ENCODE measurements around the gene SLTM.
"Not testable (repeated sequence)": the region's sequence is repeated elsewhere in the genome, so short reads cannot be mapped to it uniquely, and the experiment has no call there.

The SLTM gene

DNA sequence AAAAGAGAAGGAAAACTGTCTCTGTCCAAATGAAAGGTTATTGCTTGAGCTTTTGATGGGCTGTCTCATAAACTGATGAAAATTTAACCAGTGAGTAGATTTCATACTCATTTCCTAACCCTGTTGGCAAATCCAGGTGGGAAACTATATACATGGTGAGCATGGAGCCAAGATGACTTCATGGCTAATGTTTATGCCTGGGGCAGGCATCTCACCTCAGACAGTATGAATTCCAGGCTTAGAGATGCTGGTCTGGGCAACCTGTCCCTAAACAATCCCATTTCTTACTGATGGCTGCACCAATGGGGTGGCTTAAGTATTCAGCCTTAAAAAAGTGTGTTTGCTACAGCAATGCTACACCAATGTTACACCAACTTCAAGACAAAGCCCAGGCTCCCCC is 58.1 kb downstream of the SLTM start:
- no peak for DNase-seq

DNA sequence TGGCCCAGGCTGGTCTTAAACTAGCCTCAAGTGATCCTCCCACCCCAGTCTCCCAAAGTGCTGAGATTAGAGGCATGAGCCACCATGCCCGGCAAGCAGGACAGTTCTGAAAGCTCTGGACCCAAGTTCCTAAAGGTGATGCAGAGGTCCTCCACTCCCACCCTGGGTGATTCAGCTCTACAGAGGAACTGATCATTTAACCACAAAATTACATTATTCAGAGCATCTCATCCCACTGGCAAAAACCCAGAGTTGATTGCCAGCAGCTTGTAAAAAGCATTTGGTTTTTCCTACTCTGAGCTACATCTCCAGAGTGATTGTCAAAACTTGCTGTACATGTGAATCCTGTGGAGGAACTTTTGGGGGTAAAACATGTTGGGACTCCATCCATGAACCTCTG is 60.2 kb downstream of the SLTM start:
- DNase-seq = no peak

DNA sequence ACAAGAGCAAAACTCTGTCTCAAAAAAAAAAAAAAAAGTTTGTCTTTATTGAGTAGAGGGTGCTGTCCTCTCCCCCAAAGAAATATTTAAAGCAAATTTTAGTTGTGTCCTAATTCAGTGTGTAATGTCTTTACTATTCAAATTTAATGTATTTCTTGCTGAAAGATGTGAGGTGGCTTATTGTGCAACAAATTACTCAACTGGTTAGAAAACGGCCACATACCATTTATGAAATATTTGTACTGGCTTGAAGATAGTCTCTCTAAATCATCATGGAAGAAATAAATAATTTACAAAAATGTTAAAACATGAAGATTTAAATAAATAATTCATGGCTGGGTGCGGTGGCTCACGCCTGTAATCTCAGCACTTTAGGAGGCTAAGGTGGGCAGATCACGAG is 63.0 kb downstream of the SLTM start:
- no peak for DNase-seq

DNA sequence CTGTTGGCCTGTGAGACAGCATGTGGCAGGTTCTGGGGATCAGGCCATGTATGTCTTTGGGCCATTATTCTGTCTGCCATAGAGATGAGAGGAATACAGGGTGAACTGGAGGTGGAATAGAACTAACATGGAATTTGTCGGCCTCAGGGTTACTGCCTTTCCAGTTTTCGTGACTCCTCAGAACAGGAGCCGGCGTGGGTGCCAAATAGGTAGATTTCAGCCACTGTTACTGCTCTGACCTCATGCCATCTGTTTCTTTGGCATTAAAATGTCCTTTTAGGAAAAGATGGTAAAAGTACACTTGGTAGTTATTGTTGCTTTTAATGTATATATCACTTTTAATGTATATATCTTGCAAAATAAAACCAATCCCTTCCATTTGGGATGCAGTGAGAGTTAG is 65.6 kb downstream of the SLTM start:
- DNase-seq = no peak

DNA sequence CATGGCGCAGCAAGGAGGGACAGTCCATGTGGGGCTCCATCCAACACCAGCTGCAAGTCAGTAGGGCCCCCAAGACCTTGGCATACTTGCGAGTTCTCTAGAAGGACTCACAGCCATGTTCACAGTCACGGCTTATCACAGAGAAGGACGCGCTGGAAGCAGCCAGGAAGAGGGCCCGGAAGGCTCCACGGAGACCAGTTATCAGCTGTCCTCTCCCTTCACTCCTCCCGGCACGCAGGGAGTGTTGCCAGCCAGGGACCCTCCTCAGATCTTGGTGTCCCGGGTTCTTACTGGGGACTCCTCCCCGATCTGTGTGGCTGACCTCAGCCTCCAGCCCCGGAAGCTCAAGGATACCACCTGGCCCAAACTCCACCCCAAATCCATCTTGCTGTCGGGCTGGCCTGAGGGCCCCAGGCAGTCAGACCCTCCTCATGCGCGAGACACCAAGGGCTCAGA is 68.0 kb downstream of the SLTM start:
- no peak for DNase-seq

DNA sequence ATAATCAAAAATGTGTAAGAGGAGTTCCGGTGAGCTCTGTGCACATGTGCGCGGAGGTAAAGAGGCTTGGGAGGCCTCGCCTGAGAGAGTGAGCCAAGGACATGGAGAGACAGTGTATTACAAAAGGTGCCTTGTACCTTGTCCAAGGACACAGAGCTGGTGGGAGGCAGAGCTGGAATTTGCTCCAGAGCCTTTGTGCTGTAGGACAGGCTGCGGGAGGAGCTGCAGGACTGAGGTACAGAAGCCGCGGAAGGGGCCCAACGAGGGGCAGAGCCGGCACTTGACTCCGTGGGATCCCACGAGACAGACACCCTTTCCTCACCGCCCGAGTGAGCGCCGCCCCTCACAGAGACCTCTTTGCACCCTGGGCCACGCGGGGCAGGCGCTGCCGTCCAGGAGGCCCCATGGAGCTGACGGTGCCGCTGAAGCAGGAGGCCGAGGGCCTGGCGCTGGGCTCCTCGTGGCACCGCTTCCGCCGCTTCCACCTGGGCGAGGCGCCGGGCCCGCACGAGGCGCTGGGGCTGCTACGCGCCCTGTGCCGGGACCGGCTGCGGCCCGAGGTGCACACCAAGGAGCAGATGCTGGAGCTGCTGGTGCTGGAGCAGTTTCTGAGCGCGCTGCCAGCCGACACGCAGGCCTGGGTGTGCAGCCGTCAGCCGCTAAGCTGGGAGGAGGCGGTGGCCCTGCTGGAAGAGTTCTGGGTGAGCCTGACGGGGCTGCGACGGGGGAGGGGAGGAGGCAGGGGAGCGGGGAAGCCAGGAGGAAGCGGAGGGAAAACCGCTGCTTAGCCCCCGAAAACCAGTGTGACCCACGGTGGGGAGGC is 68.7 kb downstream of the SLTM start:
- DNase-seq = no peak

DNA sequence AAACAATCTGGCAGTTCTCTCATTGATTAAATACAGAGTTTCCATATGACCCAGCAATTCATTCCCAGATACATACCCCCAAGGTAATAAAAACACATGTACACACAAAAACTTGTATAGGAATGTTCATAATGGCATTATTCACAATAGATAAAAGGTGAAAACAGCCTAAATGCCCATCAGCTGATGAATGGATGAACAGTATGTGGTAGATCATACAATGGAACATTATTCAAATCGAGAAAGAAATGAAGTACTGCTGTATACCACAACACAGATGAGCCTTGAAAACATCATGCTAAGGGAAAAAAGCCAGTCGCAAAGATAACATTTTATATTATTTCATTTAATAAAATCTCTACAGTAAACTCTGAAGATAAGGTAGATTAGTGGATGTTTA is 71.2 kb downstream of the SLTM start:
- DNase-seq = no peak

DNA sequence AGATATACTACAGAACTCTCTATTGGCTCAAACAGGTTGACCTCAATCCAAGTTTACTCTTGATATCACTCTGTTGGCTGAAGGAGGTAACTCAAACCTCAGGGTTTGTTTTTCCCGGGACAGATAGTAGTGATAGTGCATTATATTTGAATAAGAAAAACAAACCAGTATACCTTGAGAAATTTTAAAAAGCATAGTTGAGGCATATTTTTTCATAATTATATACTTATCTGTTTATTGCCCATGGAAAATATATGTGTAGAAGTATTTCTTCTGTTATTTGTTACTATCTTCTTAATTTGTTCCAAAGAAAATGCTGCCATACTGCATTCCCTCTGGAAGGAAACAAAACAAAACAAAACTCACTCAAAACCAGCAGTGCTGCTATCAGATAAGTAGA is 76.9 kb downstream of the SLTM start:
- not testable (repeated sequence) for DNase-seq

DNA sequence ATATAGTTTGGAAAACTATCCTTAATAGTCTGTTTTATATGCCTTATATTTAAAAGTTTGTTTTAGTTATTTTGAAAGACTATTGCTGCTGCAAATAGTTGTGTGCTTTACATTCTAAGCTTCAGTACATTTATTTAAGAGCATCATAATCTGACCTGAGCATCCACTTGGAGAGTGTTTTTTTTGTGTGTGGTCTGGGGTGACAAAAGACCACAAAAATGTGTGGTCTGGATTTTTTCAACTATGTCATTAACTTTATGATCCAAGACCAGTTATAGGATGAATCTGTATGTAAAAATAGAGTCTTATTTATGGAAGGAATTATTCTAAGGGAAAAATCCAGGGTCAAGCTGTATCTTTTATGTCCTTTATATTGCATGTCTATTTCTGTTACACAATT is 77.4 kb downstream of the SLTM start:
- no peak for DNase-seq

DNA sequence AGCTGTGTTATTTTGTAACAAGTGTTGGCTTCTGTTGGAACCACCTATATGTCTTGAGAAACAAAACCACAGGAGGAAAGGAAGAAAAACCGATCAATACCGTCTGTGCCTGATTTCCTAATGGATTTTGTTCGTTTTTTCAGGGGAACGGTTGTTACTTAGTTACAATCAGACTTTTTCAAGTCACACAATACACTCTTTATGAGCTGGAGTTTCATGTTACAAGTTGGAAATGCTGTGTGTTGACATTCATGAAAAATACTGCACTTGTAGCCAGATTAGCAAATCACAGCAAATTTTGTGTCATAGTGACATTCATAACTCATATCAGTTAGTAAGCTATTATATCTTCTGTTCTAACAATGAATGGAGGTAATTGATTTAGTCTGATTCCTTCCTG is 78.9 kb downstream of the SLTM start:
- DNase-seq = no peak

DNA sequence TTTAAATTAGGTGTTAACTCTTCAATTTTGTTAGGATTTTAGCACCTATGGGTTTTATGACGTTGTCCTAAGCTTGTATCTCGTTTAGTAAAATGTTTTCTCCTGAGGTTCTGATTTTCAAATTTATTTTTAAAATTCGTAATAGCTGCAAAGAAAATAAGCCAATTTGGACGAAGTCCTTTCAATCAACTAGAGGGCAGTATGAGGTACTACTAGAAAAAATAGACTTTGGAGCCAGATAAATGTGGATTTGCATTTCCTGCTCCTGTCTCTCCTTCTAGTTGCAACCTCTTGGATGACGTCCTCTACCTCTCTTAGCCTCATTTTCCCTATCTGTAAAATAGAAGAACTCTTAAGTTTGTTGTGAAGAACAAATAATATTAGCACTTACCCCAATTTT is 81.1 kb downstream of the SLTM start:
- DNase-seq = no peak

DNA sequence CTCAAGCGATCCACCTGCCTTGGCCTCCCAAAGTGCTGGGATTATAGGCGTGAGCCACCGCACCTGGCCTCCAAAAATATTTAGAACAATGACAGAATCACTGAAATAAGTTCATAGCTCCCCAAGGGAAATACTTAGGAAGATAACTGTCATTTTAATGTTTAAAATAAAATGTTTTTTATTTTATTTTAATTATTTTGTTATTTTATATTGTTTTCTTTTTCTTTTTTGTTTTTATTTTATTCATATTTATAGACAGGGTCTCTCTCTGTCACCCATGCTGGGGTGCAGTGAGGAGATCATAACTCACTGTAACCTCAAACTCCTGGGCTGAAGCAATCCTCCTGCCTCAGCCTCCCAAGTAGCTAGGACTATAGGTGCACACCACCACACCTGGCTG is 82.3 kb downstream of the SLTM start:
- DNase-seq = not testable (repeated sequence)

DNA sequence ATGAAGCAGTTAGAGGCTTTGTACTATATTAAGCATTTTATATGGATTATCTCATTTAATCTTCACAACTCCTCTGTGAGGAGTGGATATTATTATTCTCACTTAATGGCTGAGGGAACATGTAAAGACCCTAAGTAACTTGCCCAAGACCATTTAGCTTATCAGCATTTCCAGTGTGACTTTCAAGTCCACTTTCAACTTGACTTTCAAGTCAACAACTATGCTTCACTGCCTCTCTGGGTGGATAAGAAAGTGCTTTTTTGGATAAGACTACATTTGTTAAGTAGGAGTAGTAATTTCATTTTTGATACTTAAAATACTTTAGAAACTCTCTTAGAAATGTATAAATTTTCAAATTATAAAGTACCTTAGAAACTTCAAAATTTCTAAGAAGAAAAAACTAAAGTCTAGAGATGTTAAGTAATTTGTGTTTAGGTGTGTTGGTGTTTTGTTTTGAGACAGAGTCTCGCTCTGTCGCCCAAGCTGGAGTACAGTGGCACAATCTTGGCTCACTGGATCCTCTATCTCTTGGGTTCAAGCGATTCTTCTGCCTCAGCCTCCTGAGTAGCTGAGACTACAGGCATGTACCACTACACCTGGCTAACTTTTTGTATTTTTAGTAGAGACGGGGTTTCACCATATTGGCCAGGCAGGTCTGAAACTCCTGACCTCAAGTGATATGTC is 90.6 kb downstream of the SLTM start:
- no peak for DNase-seq

DNA sequence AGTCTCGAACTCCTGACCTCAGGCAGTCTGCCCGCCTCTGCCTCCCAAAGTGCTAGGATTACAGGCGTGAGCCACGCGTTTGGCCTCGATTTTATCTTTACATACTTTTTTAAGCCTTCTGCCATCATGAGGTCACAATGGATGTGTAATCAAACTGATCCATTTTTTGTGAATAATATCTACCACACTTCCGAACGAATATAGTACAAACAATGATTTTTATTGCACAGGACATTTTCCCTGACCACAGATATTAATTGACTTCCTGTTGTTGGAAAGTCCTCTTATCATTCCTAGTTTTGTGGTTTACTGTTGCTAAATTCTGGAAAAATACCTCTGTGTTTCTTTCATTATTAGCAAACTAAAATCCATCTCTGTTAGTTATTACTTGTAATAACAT is 93.4 kb downstream of the SLTM start:
- no peak for DNase-seq

DNA sequence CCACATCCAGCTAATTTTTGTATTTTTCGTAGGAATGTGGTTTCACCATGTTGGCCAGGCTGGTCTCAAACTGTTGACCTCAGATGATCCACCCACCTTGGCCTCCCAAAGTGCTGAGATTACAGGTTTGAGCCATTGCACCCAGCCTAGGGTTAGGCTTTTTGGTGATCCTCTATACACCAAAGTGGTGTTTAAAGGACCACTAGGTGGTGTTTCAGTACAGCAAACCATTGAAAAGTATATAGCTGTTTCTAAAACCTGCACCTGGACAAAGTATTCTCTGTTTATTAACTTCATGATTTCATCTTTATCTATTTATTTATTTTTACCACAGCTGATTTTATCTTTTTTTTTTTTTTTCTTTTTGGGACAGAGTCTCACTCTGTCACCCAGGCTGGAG is 94.0 kb downstream of the SLTM start:
- no peak for DNase-seq

DNA sequence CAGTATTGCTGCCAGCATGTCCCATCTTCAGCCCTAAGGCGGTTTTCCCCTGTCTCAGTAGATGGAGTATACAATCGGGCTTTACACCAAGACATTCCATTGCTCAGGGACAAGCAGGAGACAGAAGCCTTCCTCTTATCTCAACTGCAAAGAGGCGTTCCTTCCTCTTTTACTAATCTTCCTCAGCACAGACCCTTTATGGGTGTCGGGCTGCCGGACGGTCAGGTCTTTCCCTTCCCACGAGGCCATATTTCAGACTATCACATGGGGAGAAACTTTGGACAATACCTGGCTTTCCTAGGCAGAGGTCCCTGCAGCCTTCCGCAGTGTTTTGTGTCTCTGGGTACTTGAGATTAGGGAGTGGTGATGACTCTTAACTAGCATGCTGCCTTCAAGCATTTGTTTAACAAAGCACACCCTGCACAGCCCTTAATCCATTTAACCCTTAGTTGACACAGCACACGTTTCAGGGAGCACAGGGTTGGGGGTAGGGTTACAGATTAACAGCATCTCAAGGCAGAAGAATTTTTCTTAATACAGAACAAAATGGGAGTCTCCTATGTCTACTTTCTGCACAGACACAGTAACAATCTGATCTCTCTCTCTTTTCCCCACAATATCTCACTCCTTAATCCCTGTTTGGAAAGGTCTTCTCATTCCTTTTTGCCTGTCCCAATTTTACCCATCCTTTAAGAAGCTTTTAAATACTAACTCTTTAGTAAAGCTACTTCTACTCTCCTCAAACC is 99.6 kb downstream of the SLTM start:
- DNase-seq = not testable (repeated sequence)

DNA sequence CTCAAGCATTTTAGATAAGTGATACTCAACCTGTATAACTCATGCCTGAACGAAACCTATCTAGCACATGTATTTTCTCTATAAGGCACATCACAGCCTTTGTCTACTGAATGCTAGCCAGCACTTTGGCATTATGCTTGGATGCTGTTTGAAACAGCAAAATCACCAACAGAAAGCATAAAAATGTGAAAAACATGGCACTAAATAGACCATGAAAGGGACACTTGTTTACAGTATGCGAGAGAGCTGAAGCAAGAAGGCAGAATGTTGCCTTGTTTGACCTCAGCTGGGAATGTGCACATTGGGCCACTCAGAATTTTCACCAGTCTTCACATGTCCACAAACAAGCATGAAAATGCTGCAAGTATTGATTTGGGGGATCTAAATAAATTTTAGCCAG is 102.9 kb downstream of the SLTM start:
- DNase-seq = no peak
